A549 (cell line): ENCODE measurements around the gene OPA3. TPM values are rescaled to one million over a fixed set of nuclear protein-coding genes. Genes with fewer than 3 reads are reported as not detected.
"Not testable (repeated sequence)": the region's sequence is repeated elsewhere in the genome, so short reads cannot be mapped to it uniquely, and the experiment has no call there.

Experiments
- ATAC-seq, 2 experiments: fragments of 200-7000 bp in 1 of 2; fragments of >200 bp in 1 of 2; cut with Nextera tagmentation in 1 of 2; cut with Tn5 transposase in 1 of 2; 3 replicates each; pipeline versions ENCODE4 v1.8.0 to v1.9.1; 2018 to 2020; ENCODE audit warnings: mild to moderate bottlenecking in 1 of 2, moderate library complexity in 1 of 2
- CTCF ChIA-PET: fragments of 300-600 bp; sonication (Branson Sonifier 250); formaldehyde crosslinking; extraction: SDS; loops from one replicate; lab custom pipeline; 2021; ENCODE audit warnings: antibody characterized with exemption, inconsistent platforms; lab: Yijun Ruan, JAX
- POLR2A ChIA-PET: fragments of 350-600 bp; formaldehyde crosslinking; extraction: SDS; loops from one replicate; lab custom pipeline; 2021; ENCODE audit warnings: antibody characterized with exemption, inconsistent platforms; lab: Yijun Ruan, JAX
- DNase-seq, 2 experiments: peaks; one replicate each; pipeline versions ENCODE4 v3.0.0 to v3.0.0-alpha.2; 2011 to 2016; ENCODE audit warnings: low read depth in 1 of 2, low spot score in 1 of 2
- FAIRE-seq: peaks from 2 replicates; lab custom pipeline; 2011; peaks lifted over from hg19 to GRCh38; lab: Jason Lieb, UNC
- H3K27ac ChIP-seq, 2 experiments: fragments of >200 bp; sonication (Bioruptor Twin); formaldehyde crosslinking; 3 replicates each; pipeline ENCODE4 v1.5.1; 2016 to 2017
- H3K4me1 ChIP-seq: fragments of >200 bp; sonication (Bioruptor Twin); formaldehyde crosslinking; 3 replicates; pipeline ENCODE4 v1.6.1; 2016
- H3K4me2 ChIP-seq: fragments of >200 bp; sonication (Bioruptor Twin); formaldehyde crosslinking; 3 replicates; pipeline ENCODE4 v1.6.1; 2016
- H3K4me3 ChIP-seq: fragments of >200 bp; sonication (Bioruptor Twin); formaldehyde crosslinking; 3 replicates; pipeline ENCODE4 v1.5.1; 2016
- H3K9me3 ChIP-seq: fragments of >200 bp; sonication (Bioruptor Twin); formaldehyde crosslinking; 3 replicates; pipeline ENCODE4 v1.6.1; 2016
- BHLHE40 ChIP-seq: IDR thresholded peaks from 2 replicates; pipeline ENCODE4 v1.6.1; 2012; ENCODE audit warnings: low read depth, low read length, inconsistent platforms
- CEBPB ChIP-seq, 2 experiments: fragments of >200 bp in 1 of 2; sonication (Bioruptor Twin) in 1 of 2; formaldehyde crosslinking in 1 of 2; IDR thresholded peaks; 2 replicates each; pipeline ENCODE4 v1.6.1; 2012 to 2016
- CHD2 ChIP-seq: fragments of 150-350 bp; IDR thresholded peaks from 2 replicates; pipeline ENCODE4 v1.6.1; 2014; ENCODE audit warnings: low read length; ENCODE audit not compliant: partially characterized antibody
- FOSL2 ChIP-seq, 2 experiments: fragments of 450-650 bp in 1 of 2; fragments of >200 bp in 1 of 2; sonication (Bioruptor Twin) in 1 of 2; formaldehyde crosslinking; IDR thresholded peaks; 2 replicates each; pipeline versions ENCODE4 v1.5.0 to v1.6.1; 2016 to 2020; ENCODE audit warnings: mild to moderate bottlenecking in 1 of 2, moderate library complexity in 1 of 2
- JUN ChIP-seq, 2 experiments: fragments of >200 bp; sonication (Bioruptor Twin); formaldehyde crosslinking; IDR thresholded peaks; 2 replicates in 1 of 2; 3 replicates in 1 of 2; pipeline ENCODE4 v1.6.1; 2016 to 2017
- JUNB ChIP-seq: fragments of >200 bp; sonication (Bioruptor Twin); formaldehyde crosslinking; IDR thresholded peaks from 2 replicates; pipeline ENCODE4 v1.6.1; 2016
- MAFK ChIP-seq: fragments of 450-650 bp; IDR thresholded peaks from 2 replicates; pipeline ENCODE4 v1.6.1; 2014; ENCODE audit not compliant: partially characterized antibody
- MAX ChIP-seq: IDR thresholded peaks from 2 replicates; pipeline ENCODE4 v1.6.1; 2012
- POLR2AphosphoS2 ChIP-seq: conservative IDR thresholded peaks from 2 replicates; pipeline ENCODE4 v1.6.1; 2012; ENCODE audit warnings: low read length, improper control_type of control experiment, inconsistent platforms
- RAD21 ChIP-seq, 2 experiments: fragments of >200 bp in 1 of 2; sonication (Bioruptor Twin) in 1 of 2; formaldehyde crosslinking in 1 of 2; IDR thresholded peaks in 1 of 2; conservative IDR thresholded peaks in 1 of 2; 2 replicates in 1 of 2; 3 replicates in 1 of 2; pipeline ENCODE4 v1.6.1; 2012 to 2018; ENCODE audit warnings: inconsistent platforms in 1 of 2
- ZFP36 ChIP-seq: fragments of 450-650 bp; IDR thresholded peaks from 2 replicates; pipeline ENCODE4 v1.6.1; 2014; ENCODE audit warnings: borderline replicate concordance; ENCODE audit not compliant: partially characterized antibody
- WGBS: methylation state at CpG from one replicate; pipeline ENCODE4 v1.1.6; 2017; ENCODE audit errors: missing lambda C conversion rate; 5-methylcytosine and 5-hydroxymethylcytosine counted together
- polyA plus RNA-seq, 4 experiments: library from polyadenylated mRNA; depleted of rRNA in 3 of 4; stranded (reverse); fragments of >200 nt; fragmentation: RNase III in 1 of 4; extraction: RNeasy Plus Mini Kit Qiagen cat#74134 plus additional on column Dnase treatment in 1 of 4; gene quantifications; 2 replicates in 3 of 4; 3 replicates in 1 of 4; pipeline ENCODE4 v1.2.3, GENCODE V29; 2011 to 2017
- TF ChIP-seq, protein P1 (sequence below): fragments of 450-650 bp; IDR thresholded peaks from 2 replicates; pipeline ENCODE4 v1.6.1; 2014; ENCODE audit warnings: antibody characterized with exemption
- TF ChIP-seq, protein P2 (sequence below): IDR thresholded peaks from 2 replicates; pipeline ENCODE4 v1.6.1; 2012

Gene OPA3
- polyA plus RNA-seq, 2 of the 4 experiments (the other 2 are of a cell fraction) = 15.6 to 21.8 TPM

GRCh38 chr19:45615795-45616703 is 31.4 kb upstream of the OPA3 start:
- H3K27ac ChIP-seq = peak overlapping the region; percentile 55 to 73
- TF ChIP-seq BHLHE40 = peak; percentile 98
- no peak for TF ChIP-seq CHD2
- TF ChIP-seq, protein P1, sequence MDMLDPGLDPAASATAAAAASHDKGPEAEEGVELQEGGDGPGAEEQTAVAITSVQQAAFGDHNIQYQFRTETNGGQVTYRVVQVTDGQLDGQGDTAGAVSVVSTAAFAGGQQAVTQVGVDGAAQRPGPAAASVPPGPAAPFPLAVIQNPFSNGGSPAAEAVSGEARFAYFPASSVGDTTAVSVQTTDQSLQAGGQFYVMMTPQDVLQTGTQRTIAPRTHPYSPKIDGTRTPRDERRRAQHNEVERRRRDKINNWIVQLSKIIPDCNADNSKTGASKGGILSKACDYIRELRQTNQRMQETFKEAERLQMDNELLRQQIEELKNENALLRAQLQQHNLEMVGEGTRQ = peak; percentile 33; the same call in 1 of the 2 replicates
- H3K4me2 ChIP-seq = peak overlapping the region; percentile 17; the same call in 2 of the 3 replicates
- FAIRE-seq (no peak), DNase-seq (peak; percentile 96 to 97), ATAC-seq (peak; percentile 62 to 84)
- POLR2A ChIA-PET = interaction anchor here (1.0 to 1.8 kb wide), 3 partner anchors 15 to 25 kb away, joined by 4 to 6 read pairs (median 5); partner anchors contain the start of gene EML2
- CTCF ChIA-PET = interaction anchor here (0.8 to 23.8 kb wide), 8 partner anchors 9 to 138 kb away, joined by 3 to 437 read pairs (median 4); partner anchors contain the start of gene EML2
- H3K9me3 ChIP-seq = no peaks in the 10 kb centered on the region
- 60% methylated on average over 35 of the region's 37 CpGs for WGBS
- H3K4me1 ChIP-seq = peaks cover 30% of the 10 kb centered on the region
- no peak overlapping the region for H3K4me3 ChIP-seq

DNA sequence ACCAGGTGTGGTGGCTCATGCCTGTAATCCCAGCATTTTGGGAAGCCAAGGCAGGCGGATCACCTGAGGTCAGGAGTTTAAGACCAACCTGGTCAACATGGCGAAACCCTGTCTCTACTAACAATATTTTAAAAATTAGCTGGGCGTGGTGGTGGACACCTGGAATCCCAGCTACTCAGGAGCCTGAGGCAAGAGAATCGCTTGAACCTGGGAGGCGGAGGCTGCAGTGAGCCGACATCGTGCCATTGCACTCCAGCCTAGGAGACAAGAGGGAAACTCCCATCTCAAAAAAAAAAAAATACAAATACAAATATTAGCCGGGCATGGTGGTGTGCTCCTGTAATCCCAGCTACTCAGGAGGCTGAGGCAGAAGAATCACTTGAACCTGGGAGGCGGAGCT is 30.5 kb upstream of the OPA3 start:
- ATAC-seq, FAIRE-seq, H3K4me3 ChIP-seq, H3K9me3 ChIP-seq, DNase-seq: not testable (repeated sequence)
- peaks cover 30% of the 10 kb centered on the region for H3K4me1 ChIP-seq
- 89% methylated on average over 9 of the region's 9 CpGs for WGBS
- H3K27ac ChIP-seq = peak overlapping the region; percentile 77 to 85
- H3K4me2 ChIP-seq = peak overlapping the region; percentile 82
- CTCF ChIA-PET = interaction anchor here (0.8 to 23.8 kb wide), 9 partner anchors 9 to 188 kb away, joined by 3 to 437 read pairs (median 5); partner anchors contain the start of gene EML2
- POLR2A ChIA-PET = interaction anchor here (0.7 to 1.9 kb wide), 7 partner anchors 11 to 30 kb away, joined by 3 to 23 read pairs (median 5); partner anchors contain the start of genes EML2 and OPA3

DNA sequence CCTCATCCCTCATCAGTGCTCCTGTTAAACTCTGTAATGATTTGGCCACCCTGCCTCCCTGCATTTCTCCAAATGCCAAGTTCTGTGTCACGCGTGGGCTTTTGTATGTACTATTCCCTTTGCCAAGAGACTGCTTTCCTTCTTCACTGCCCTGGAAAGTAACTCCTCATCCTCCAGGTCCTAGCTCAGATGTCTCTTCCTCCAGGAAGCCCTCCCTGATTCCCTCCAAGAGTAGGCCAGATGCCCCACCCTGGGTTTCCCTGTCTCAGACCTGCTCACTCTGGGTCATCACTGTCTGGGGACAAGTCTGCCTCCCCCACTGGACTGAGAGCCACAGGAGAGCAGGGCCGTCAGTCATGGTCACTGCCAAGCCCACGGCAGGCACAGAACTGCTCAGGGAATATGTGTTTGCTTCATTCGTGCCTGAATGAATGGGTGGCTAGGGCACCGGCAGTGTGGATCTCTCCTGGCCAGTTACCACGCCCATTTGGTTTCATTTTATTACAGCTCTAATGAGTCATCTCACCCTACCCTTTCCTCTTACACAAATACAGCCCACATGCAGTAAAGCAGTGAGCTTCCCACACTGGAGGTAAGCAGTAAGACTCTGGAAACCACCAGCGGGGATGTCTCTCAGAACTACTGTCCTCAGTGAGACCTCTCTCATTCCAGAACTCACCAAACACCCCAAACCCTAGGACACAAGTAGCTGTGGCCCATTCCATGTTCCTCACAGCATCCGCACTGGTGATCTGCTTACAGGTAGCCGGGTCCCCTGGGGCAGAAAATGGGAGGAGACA is 29.5 kb upstream of the OPA3 start:
- peak overlapping the region; percentile 77 to 85 for H3K27ac ChIP-seq
- ATAC-seq = peak; percentile 89 to 91
- H3K4me3 ChIP-seq = peak overlapping the region; percentile 16; the same call in 1 of the 3 replicates
- peak; percentile 89 to 99 for DNase-seq
- peaks cover 30% of the 10 kb centered on the region for H3K4me1 ChIP-seq
- peak; percentile 78 for FAIRE-seq
- peak overlapping the region; percentile 82 for H3K4me2 ChIP-seq
- WGBS = 27% methylated on average over 10 of the region's 10 CpGs
- ChIA-PET POLR2A (interaction anchor here (0.6 to 1.9 kb wide), 11 partner anchors 12 to 106 kb away, joined by 3 to 23 read pairs (median 5); partner anchors contain the start of genes EML2 and OPA3), CTCF (interaction anchor here (0.7 to 23.8 kb wide), 11 partner anchors 8 to 187 kb away, joined by 3 to 437 read pairs (median 4); partner anchors contain the start of genes EML2, GPR4, QPCTL and SNRPD2)
- TF ChIP-seq POLR2AphosphoS2 = no peak
- peak; percentile 100 for TF ChIP-seq ZFP36
- TF ChIP-seq CEBPB (IDR thresholded peaks at IDR 0.05) = peak in 1 of 2 experiments; percentile 54; a peak in 2 of 4 replicates
- TF ChIP-seq, protein P2, sequence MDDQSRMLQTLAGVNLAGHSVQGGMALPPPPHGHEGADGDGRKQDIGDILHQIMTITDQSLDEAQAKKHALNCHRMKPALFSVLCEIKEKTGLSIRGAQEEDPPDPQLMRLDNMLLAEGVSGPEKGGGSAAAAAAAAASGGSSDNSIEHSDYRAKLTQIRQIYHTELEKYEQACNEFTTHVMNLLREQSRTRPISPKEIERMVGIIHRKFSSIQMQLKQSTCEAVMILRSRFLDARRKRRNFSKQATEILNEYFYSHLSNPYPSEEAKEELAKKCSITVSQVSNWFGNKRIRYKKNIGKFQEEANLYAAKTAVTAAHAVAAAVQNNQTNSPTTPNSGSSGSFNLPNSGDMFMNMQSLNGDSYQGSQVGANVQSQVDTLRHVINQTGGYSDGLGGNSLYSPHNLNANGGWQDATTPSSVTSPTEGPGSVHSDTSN = no peak
- TF ChIP-seq FOSL2 (IDR thresholded peaks at IDR 0.05) = peak; percentile 47; the same call in 1 of the 2 replicates
- peak; percentile 90 for TF ChIP-seq FOSL2 (CRISPR knock-in tag; IDR thresholded peaks at IDR 0.05)
- TF ChIP-seq JUNB = 0 out of 2 replicates have a peak, but pooled peaks have one; percentile 39
- 0 out of 5 replicates have a peak, but pooled peaks of 1 of the 2 experiments have one; percentile 10 for TF ChIP-seq RAD21 (conservative IDR thresholded peaks at IDR 0.05 in 1 of 2, IDR thresholded peaks at IDR 0.05 in 1 of 2)
- peak in 1 of 2 experiments; percentile 44; a peak in 1 of 5 replicates for TF ChIP-seq JUN (IDR thresholded peaks at IDR 0.05)
- TF ChIP-seq MAX = peak; percentile 74; the same call in 1 of the 2 replicates
- TF ChIP-seq MAFK = no peak
- H3K9me3 ChIP-seq = no peaks in the 10 kb centered on the region
